NCI-H774 (cell line): ENCODE results near the gene CTNND2.

Experiments used
- DNase-seq: peaks from one replicate; lab custom pipeline; 2025; lab: John Stamatoyannopoulos, UW

CTNND2 gene

DNA sequence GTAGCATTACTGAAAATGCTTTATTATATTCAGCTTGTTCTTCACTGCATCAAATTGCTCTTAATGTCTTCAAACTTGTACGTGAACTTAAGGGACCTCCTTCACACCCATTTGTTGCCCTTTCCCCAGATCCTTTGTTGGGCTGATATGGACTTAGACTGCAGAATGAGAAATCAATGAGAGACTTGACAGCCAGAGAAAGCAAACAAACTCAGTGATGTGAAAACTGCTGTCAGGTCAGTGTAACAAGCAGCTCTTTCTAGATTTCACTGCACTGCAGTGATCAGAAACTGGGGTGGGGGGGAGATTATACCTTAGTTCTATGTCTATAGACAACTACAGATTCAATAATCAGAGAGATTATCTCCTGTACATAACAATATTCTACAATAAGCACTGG, 652.2 kb downstream of the CTNND2 start:
- DNase-seq, result no peak

DNA sequence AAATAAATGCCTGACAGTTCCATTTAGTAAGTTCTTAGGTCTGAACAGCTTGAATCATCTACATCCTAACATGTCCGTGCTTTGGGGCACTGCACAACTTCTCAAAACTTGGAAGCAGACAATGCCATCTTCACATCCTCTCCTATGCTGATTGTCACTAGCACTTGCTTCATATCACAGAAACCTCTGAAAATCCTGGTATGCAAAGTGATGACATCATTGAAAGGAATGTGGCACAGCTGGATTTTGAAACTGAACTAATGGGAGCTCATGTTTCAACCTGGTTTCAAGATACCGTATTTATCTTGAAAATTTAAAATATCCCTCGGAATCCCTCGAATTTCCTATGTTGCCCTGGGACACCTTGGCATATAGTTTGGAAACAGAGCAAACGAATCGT, 653.0 kb downstream of the CTNND2 start:
- no peak for DNase-seq

DNA sequence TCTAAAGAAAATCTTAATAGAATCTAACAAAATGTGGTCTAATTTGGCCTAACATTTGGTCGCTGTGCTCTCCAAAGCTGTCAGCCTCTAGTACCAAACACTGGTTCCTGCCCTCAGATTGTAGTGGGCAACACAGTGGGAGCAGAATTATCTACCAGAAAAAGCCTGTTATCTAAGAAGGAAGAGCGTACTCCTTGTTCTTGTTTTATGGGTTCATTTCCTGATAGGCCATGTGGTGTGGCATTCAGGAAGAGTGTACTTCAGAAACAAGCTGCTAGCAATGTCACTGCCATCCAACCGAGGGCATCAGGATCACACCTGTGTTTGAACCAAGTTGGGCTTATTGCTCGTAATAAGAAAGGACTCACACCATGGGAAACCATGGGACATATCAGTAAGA, 655.3 kb downstream of the CTNND2 start:
- no peak for DNase-seq

DNA sequence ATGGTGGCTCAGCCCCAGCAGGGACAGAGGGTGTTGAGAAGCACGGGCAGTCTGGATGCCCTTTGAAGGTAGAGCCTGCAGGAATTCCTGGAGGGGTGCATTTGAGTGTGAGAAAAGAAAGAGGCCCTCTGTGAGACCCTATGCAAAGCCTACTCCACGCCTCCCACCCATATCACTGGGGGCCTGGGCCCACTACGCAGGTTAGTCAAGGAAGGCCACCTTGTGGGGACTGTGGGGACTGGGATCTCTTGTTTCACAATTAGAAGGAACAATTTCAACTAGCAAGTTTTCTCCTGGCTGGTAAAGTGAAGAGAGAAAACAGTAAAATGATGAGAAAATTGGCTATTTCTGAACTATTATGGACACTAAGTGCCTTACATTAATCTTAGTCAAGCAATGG, 657.0 kb downstream of the CTNND2 start:
- no peak for DNase-seq

DNA sequence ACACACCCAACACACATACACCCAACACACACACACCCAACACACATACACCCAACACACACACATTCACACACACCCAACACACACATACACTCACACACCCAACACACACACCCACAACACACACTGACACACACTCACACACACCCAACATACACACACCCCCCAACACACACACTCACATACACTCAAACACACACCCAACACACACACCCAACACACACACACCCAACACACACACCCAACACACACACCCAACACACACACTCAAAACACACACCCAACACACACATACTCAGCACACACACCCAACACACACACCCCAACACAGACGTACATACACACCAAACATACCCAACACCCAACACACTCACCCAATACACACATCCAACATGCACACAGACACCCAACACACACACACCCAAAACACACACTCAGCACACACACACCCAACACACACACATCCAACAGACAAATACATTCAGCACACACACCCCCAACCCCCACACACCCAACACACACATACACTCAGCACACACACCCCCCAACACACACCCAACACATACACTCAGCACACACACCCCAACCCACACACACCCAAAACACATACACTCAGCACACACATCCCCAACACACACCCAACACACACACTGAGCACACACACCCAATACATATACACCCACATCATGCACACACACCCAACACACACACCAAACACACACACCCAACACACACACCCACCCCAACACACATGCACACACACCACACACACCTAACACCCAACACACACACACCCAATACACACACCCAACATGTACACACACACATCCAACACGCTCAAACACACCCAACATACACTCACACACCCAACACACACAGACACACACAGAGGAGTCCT, 663.7 kb downstream of the CTNND2 start:
- DNase-seq, result no peak

DNA sequence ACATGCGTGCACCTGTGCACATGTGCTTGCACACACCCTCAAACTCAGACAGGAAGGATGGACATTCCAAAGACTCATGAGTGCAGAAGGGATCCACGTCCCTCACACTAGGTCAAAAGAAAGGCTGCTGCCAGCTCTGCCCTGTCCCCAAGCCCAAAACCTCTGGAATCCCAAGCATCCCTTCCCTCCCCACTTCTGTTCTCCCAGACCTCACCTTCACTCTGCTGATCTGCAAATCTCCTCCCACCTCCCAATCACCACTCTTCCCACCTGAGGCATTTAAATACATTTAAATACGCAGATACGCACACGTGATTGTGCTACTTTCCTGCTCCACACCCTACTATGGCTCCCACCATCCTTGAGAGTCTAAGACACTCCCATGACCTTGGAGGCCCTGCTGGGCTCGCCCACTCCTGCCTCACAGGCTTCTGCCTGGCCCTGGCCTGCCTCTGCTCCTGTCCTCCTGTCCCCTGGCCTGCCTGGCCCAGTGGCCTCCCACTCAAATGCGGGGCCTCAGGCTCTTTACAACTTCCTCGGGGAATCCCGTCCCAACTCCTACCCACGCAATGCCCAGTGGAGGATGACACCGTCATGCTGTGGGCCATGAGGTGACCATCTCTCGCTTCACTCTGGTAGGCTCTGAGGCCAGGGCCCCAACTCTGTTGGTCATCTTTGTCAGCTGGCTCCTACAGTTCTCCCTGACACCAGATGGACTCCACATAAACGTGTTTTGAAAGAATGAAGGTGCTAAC, 664.8 kb downstream of the CTNND2 start:
- DNase-seq, result no peak

DNA sequence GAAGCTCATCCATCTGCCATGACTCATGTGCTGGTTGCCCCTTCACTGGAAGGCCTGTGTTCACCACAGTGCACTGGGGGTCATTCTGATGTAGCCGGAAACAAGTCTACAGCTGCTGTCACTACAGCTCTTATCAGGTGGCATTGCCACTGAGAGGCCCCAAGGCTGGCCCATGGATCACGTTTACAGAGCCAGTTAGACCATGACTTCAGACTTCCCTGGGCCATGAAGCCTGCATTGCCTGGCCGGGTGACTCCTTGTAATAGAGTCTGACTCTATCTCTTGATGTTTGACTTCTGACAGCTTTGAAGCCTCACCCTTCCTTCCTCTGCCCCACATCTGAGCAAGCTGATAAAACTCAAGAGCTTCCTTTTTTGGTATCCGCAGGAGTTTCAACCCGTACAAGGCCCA, 669.7 kb downstream of the CTNND2 start:
- DNase-seq, result no peak

DNA sequence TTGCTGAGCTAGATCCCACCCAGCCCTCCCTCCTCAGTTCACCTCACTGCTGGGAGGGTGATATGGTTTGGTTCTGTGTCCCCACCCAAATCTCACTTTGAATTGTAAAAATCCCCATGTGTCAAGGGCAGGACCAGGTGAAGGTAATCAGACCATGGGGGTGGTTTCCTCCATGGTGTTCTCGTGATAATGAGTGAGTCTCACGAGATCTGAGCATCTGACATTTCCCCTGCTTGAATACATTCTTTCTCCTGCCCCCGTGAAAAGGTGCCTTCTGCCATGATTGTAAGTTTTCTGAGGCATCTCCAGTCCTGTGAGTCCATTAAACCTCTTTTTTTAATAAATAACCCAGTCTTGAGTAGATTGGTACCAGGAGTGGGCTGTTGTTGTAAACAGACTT, 673.4 kb downstream of the CTNND2 start:
- no peak for DNase-seq

DNA sequence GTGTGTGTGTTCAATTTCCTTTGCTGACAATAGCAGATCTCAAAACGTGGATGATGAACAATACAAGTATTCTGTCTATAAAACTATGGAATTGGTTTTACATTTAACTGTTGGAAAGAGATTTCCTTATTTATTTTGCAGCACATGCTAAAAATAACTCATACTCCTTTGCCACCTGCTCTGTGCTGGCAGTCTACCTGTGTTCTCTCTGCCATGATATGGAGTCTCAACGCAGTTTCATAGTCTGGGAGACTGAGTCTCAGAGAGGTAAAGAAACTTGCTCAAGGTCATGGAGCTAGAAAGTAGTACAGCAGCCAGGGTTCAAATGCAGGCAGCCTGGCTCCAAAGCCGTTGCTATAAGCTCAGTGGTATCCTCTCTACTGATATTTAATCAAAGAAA, 677.2 kb downstream of the CTNND2 start:
- DNase-seq, result no peak

DNA sequence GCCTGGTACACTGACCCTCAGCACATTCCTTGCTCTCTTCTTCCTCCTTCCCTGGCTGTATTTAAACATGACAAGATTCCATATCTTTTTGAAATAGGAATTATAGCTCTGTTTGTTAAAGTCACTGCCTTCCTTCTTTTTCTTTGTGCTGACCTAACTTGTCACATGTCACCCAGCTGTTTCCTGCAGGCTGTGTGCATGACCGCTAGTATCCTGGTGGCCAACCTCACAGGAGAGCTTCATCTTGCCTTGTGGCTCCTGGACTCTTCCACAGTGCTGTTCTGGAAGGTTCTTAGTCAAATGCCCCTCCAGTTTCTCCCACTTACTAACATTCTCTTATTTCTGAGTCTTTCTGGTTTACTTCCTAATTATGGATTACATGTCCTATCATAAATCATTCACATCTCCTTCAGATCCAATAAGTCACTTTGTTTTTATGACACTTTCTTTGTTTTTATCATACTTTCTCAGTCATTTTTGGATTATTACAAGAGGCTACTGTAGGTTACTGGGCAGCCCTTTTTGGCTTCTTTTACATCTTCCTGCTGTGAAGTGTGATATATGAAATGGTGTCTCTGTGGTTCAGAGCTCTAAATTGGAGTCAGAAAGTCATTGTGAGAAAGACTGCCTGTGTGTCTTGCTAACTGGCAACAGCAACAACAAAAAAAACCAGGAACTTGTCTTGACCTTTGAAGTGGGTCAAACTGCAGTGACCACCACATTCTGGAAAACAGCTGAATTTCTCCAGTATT, 679.6 kb downstream of the CTNND2 start:
- DNase-seq, result no peak

DNA sequence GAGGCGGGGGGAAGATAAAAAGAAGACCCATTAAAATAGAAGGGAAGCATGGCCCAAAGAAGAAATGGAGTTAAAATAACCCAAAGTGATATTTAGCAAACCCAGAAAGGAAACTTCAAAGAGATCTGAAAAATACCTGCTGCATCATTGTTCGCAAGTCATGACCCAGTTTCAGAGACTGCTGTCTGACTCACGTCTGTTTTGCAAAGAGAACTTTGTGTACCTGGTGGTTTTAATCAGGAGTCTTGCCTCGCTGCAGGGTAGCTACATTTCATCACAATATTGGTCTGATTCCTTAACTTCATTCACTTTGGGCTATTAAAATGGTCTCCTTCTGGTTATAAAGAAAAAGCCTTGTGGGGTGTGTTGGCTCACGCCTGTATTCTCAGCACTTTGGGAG, 682.1 kb downstream of the CTNND2 start:
- DNase-seq, result no peak

DNA sequence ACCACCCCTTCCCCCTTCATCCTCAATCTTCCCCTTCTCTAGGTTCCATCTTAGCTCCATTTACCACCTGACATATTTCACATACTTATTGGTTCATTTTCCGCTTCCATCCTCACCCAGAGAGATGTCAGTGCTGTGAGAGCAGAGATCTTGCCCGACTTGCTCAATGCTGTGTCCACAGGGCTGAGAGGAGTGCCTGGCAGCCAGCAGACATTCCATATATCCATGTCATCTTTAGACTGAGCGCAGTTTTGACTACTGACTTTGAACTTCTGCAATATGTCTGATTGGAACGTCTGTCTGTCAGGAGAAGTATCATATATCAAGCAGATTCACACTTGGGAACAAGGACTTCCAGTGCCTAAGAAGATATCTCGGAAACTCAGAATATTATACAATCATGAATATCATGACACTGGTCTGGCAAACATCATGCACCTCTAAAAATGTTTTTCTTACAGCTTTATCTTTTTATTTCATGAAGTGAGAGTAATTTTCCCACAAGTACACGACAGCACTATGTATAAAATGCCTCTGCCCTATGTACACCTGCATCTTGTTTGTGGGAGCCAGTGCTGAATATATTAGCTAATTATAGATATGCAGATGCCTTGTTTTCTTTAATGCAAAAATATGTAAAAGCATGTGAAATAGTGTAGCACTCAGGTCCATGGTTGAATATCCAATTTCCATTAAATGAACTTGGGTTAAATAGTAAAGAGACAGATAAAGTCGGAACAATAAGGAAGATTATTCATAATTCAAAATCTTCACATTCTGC, 689.2 kb downstream of the CTNND2 start:
- no peak for DNase-seq

DNA sequence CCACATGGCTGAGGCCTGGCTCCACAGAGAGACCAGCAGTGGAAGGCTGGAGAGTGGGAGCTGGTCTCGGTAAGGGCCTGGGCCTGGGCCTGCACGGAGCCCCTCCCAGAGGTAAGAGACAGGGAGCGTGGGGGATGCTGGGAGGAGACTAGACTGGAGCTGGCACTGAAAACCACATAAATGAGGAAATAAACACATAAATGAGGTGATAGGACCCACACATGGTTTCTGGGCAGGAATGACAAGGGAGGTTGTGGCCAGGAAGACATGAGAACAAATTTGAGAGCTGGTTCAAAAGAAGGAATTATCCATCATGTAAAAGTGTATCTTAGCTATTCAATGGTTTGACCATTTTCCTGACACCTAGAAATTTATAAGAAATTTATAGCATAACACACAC, 691.5 kb downstream of the CTNND2 start:
- DNase-seq, result no peak

DNA sequence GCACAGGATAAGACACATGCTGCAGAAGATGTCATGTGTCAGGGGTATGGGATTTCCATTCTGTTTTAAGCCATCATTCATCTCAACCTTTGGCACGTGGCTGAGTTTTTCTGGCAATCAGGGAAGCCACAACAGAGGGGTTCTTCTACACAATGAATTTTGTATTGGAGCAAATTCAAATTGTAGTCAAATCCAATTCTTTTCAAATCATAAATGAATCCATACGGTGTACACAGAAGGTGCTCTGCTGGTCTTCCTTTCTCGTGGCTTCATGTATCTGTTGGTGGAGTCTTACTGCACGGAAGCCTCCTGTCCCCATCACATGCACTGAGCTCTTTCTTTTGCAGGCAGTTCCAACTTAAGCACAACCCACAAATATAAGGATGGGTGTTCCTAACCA, 706.5 kb downstream of the CTNND2 start:
- DNase-seq, result no peak

DNA sequence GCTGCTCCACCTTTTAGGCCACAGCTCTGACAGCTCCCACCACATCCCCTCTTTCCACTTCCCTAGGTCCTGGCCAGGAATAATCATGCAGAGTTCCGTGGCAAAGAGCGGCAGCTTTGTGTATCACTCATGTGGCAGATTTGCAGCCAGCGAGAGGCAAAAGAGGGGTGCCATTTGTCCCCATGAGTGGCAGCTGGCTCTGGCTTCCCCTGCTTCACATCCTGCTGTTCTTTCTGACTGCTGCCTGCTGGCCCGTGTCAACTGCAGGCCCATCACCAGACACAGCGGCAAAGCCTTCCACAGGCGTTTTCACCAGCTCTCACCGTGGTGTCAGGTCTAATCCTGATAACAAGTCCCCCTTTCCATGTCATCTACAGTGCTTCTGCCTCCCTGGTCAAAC, 712.6 kb downstream of the CTNND2 start:
- no peak for DNase-seq

DNA sequence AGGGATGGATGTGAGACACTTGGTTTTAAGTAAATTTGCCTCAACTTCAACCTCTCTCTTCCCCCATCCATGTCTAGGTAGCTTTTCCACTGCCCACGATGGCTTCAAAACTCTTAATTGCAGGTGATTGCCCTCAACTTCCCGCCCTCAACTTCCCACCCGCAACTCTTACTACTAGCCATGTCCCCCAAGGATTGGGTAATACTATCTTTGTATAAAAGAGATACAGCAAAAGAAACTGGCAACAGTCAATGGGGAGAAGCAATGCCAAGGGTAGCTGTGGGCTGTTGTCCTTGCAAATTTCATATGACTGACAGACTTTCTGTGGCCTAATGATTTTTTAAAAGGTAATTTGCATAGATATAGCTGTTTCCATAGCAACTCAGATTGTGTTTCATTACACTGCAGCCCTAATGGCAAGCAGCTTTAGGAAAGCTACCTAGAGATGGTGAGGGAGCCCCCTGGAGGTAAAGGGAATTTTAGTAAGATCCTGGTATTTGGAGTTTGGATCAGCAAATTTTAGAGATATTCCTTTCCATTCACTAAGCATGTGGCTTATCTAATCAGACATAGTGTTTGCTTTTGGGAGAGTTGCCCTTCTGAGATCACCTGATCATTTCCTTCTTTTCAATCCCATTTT, 721.7 kb downstream of the CTNND2 start:
- DNase-seq, result peak; percentile 6

DNA sequence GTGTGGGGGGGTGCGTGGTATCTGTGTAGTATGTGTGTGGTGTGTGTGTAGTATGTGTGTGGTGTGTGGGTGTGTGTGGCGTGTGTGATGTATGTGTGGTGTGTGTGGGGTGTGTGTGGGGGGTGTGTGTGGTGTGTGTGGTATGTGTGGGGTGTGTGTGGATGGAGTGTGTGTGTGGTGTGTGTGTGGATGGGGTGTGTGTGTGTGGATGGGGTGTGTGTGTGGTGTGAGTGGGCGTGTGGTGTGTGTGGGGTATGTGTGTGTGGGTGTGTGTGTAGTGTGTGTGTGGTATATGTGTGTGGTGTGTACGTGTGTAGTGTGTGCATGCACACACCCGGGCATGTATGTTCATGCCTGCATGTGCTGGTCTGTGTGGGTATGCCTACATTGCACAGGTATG, 722.3 kb downstream of the CTNND2 start:
- DNase-seq, result no peak

DNA sequence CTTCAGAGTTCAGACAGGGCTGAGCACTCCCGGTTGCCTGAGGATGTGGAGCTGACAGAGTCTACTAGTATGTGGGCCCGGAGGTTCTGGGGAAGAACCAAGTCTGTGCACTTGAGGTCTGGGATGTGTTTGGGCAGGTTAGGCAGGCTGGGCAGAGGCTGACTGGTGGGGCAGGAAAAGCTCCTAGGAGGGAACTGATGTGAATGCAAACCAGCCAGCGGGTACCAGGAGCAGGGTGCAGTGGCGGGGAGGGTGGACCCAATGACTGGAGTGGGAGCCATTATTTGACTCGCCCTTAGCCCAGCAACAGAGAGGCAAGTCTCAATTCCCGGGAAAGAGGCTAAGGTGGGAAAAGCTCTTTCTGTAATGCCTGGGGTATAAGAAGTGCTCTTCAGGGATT, 723.4 kb downstream of the CTNND2 start:
- no peak for DNase-seq

DNA sequence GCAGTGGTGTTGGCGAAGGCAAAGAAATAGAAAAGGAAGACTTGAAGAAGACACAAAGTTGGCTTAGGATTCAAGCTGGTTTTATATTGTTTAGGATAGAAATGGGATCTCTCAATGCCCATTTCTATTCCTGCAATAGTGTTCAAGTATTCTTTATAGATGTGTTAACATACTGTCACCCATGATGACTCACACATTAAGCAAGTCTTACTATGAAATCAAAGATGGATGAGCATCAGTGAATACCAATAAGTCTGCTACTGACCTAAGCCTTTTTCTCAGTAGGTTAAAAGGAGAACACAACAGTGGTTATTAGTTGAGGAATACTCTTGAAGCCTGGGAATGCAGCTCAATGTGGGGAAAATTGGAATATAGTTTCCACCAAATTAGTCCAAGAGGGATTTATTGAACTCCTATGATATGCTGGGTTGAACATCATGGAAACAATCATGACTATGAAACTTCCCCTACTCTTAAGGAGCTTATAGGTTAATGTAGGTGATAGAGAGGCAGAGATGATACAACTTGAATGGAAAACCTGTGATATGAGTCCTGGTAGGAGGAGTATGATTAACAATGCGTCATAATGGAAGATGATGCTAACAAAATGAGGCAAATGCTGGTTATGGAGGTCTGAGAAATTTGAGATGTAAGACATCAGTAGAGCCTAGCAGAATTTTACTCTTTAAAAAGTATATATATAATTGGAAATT, 726.1 kb downstream of the CTNND2 start:
- no peak for DNase-seq

DNA sequence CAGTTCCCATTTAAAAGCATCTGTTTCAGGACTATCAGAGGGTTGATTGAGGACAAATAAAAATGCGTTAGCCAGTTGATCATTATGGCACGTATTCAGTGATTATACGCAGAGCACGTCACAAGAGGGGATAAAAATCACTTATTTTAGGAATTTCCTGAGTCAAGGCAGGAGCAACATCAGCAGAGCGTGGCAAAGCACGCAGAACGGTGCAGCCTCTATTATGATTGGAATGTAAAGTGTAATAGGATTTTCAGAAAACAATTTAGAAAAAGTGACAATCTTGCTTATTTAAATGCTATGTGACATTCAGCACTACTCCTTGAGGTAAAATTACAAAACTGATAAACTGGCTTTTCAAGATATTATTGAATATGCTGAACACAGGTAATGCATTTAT, 729.7 kb downstream of the CTNND2 start:
- DNase-seq, result no peak

DNA sequence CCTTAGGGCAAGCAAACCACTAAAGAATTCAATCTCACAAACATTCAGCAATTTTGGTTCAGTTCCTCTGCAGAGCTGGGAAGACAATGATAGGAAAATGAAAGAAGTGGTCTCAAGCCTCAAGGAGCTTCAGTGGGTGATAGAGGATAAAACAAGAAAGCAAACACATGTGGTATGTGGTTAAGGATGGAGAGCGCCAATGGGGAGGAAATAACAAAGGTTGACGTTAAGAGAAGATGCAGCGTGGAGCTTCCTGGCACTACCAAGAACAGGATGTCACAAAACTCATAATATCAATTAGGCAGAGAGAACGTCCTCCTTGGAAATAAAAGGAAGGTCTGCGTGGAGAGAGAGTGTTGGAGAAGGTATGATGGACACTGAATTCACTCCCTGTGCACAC, 731.8 kb downstream of the CTNND2 start:
- DNase-seq, result no peak
